Posterior cingulate gyrus (tissue), 11 donors: Measurements from ENCODE around the gene MTARC1.

Source experiments
- DNase-seq, 10 donors: peaks; one replicate each; pipeline versions ENCODE4 v3.0.0 to v3.0.0-alpha.2; 2020 to 2021; ENCODE audit warnings: mixed read lengths in 3 of 10
- intact Hi-C: fragments of 100-400 bp; cut with DNase I; formaldehyde crosslinking; loops from one replicate; pipeline ENCODE4 v1.15.1; 2023

The MTARC1 gene

GRCh38 chr1:220786337-220787068, at the start of gene MTARC1:
MTARC1 (plus strand) TSS chr1:220786913; CDS start chr1:220786945, 32 bp downstream.
- DNase-seq: peak; percentile 32 to 94 (median 69)
- intact Hi-C loops: no loop called here

- intact Hi-C loops: no loop called here
Observed at GRCh38 chr1:220741349-220741748, 45.4 kb upstream of the MTARC1 start.

GRCh38 chr1:220741825-220742224, 44.9 kb upstream of the MTARC1 start:
- no peak for DNase-seq
- intact Hi-C loops: no loop called here

More at GRCh38 chr1:220741349-220741748, 45.4 kb upstream of the MTARC1 start:
- DNase-seq: no peak

GRCh38 chr1:220742520-220742919, 44.2 kb upstream of the MTARC1 start:
- intact Hi-C loops: no loop called here
- DNase-seq: no peak

GRCh38 chr1:220746851-220747250, 39.9 kb upstream of the MTARC1 start:
- no peak for DNase-seq
- intact Hi-C loops: no loop called here

GRCh38 chr1:220747437-220748088, 39.1 kb upstream of the MTARC1 start:
- no peak for DNase-seq
- intact Hi-C loops: no loop called here

- intact Hi-C loops: no loop called here
- peak; percentile 36 to 93 (median 59) for DNase-seq
Observed at GRCh38 chr1:220748089-220748934, 38.4 kb upstream of the MTARC1 start, which contains the start of gene MTARC2. MTARC2 (plus strand) TSS chr1:220748322; CDS start chr1:220748532, 210 bp downstream.

- intact Hi-C loops: no loop called here
- no peak for DNase-seq
Observed at GRCh38 chr1:220748936-220749335, 37.8 kb upstream of the MTARC1 start.

GRCh38 chr1:220750131-220750515, 36.6 kb upstream of the MTARC1 start:
- DNase-seq: no peak
- intact Hi-C loops: no loop called here

GRCh38 chr1:220751111-220751510, 35.6 kb upstream of the MTARC1 start:
- intact Hi-C loops: no loop called here
- DNase-seq: no peak

- intact Hi-C loops: no loop called here
- no peak for DNase-seq
Observed at GRCh38 chr1:220754212-220754917, 32.3 kb upstream of the MTARC1 start.

- intact Hi-C loops: no loop called here
- no peak for DNase-seq
Observed at GRCh38 chr1:220754918-220755295, 31.8 kb upstream of the MTARC1 start.

GRCh38 chr1:220755309-220755708, 31.4 kb upstream of the MTARC1 start:
- DNase-seq: no peak
- intact Hi-C loops: no loop called here

GRCh38 chr1:220757441-220757840, 29.3 kb upstream of the MTARC1 start:
- intact Hi-C loops: no loop called here
- no peak for DNase-seq

GRCh38 chr1:220759147-220759546, 27.6 kb upstream of the MTARC1 start:
- intact Hi-C loops: no loop called here
- no peak for DNase-seq

GRCh38 chr1:220761688-220762427, 24.9 kb upstream of the MTARC1 start:
- no peak for DNase-seq
- intact Hi-C loops: no loop called here

GRCh38 chr1:220764757-220765156, 22.0 kb upstream of the MTARC1 start:
- DNase-seq: no peak
- intact Hi-C loops: no loop called here

- no peak for DNase-seq
- intact Hi-C loops: no loop called here
Observed at GRCh38 chr1:220767312-220768125, 19.2 kb upstream of the MTARC1 start.

- intact Hi-C loops: no loop called here
- DNase-seq: no peak
Observed at GRCh38 chr1:220768126-220768601, 18.5 kb upstream of the MTARC1 start.
